Measurements from ENCODE around the gene TBX4. TPM values are rescaled to one million over a fixed set of nuclear protein-coding genes. Genes with fewer than 3 reads are reported as not detected.

The TBX4 gene
- polyA plus RNA-seq, 2 of the 4 experiments (the other 2 are of a cell fraction), result 0.17 to 0.18 TPM

- DNase-seq (ENCODE audit: low read depth in 1 of 2, low spot score in 1 of 2) (no peak), ATAC-seq (no peak), FAIRE-seq (peak; percentile 23)
- POLR2A ChIA-PET, result no interaction called here
- 43% methylated on average over 2 of the region's 2 CpGs for WGBS (ENCODE audit: missing lambda C conversion rate)
- Histone ChIP-seq H3K9me3 (no peaks in the 10 kb centered on the region), H3K27ac (no peak overlapping the region), H3K4me3 (no peak overlapping the region), H3K4me1 (peaks cover 17% of the 10 kb centered on the region), H3K4me2 (no peak overlapping the region)
- CTCF ChIA-PET, result interaction anchor here (0.9 to 1.2 kb wide), 2 partner anchors 13 to 15 kb away, joined by 3 read pairs; no protein-coding TSS in a partner anchor
- TF ChIP-seq NPAS2 (CRISPR knock-in tag; IDR thresholded peaks at IDR 0.05; ENCODE audit: borderline replicate concordance) (no peak), ESRRA (IDR thresholded peaks at IDR 0.05; ENCODE audit: borderline replicate concordance, low read length) (no peak), EHF (CRISPR knock-in tag; IDR thresholded peaks at IDR 0.05) (no peak), FOSL2 (IDR thresholded peaks at IDR 0.05) (no peak), FOSL2 (CRISPR knock-in tag; IDR thresholded peaks at IDR 0.05) (no peak), CHD2 (IDR thresholded peaks at IDR 0.05; ENCODE audit: low read length, partially characterized antibody) (no peak), PHF8 (IDR thresholded peaks at IDR 0.05; ENCODE audit: borderline replicate concordance, low read depth) (no peak), HES2 (IDR thresholded peaks at IDR 0.05) (no peak), RFX5 (IDR thresholded peaks at IDR 0.05) (no peak), KDM1A (IDR thresholded peaks at IDR 0.05; ENCODE audit: low read depth) (no peak), RCOR1 (IDR thresholded peaks at IDR 0.05; ENCODE audit: low read depth, low read length) (no peak), GATA3 (IDR thresholded peaks at IDR 0.05; ENCODE audit: borderline replicate concordance) (no peak), ZSCAN20 (CRISPR knock-in tag; IDR thresholded peaks at IDR 0.05) (no peak)
- TF ChIP-seq, protein P1, sequence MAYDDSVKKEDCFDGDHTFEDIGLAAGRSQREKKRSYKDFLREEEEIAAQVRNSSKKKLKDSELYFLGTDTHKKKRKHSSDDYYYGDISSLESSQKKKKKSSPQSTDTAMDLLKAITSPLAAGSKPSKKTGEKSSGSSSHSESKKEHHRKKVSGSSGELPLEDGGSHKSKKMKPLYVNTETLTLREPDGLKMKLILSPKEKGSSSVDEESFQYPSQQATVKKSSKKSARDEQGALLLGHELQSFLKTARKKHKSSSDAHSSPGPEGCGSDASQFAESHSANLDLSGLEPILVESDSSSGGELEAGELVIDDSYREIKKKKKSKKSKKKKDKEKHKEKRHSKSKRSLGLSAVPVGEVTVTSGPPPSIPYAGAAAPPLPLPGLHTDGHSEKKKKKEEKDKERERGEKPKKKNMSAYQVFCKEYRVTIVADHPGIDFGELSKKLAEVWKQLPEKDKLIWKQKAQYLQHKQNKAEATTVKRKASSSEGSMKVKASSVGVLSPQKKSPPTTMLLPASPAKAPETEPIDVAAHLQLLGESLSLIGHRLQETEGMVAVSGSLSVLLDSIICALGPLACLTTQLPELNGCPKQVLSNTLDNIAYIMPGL (CRISPR knock-in tag; IDR thresholded peaks at IDR 0.05; ENCODE audit: borderline replicate concordance), result no peak
- TF ChIP-seq, protein P2, sequence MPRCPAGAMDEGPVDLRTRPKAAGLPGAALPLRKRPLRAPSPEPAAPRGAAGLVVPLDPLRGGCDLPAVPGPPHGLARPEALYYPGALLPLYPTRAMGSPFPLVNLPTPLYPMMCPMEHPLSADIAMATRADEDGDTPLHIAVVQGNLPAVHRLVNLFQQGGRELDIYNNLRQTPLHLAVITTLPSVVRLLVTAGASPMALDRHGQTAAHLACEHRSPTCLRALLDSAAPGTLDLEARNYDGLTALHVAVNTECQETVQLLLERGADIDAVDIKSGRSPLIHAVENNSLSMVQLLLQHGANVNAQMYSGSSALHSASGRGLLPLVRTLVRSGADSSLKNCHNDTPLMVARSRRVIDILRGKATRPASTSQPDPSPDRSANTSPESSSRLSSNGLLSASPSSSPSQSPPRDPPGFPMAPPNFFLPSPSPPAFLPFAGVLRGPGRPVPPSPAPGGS (IDR thresholded peaks at IDR 0.05), result no peak
Observed at GRCh38 chr17:61500287-61500686, 48.1 kb downstream of the TBX4 start.

DNA sequence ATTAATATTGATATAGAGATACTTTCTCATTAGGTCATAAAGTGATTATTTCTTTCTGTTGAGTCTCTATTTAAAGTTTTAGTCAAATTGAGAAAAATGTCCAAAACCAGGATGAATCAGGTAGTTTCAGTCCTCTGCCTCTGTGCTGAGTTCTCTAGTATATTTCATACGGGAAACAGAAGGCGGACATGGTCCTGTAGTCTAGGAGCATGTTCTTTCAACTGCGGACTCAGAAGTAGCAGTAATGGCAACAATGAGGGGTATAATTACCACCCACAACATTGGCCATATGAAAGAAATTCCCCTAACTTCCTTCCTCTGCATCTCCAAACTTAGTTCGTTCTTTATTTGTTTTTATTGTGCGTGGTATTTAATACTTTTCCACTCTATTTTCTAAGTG lies 50.1 kb downstream of the TBX4 start:
- ChIA-PET POLR2A (no interaction called here), CTCF (no interaction called here)
- H3K9me3 ChIP-seq, result no peaks in the 10 kb centered on the region
- H3K4me1 ChIP-seq, result peaks cover 17% of the 10 kb centered on the region
- H3K4me3 ChIP-seq, result no peak overlapping the region
- no peak overlapping the region for H3K27ac ChIP-seq
- 94% methylated on average over 5 of the region's 5 CpGs for WGBS (ENCODE audit: missing lambda C conversion rate)
- no peak overlapping the region for H3K4me2 ChIP-seq
- ATAC-seq (no peak), FAIRE-seq (no peak), DNase-seq (ENCODE audit: low read depth in 1 of 2, low spot score in 1 of 2) (no peak)
- TF ChIP-seq BHLHE40 (IDR thresholded peaks at IDR 0.05; ENCODE audit: low read depth, low read length) (no peak), NPAS2 (CRISPR knock-in tag; IDR thresholded peaks at IDR 0.05; ENCODE audit: borderline replicate concordance) (no peak), TFCP2L1 (CRISPR knock-in tag; IDR thresholded peaks at IDR 0.05) (no peak), CHD2 (IDR thresholded peaks at IDR 0.05; ENCODE audit: low read length, partially characterized antibody) (no peak), HOXA7 (CRISPR knock-in tag; IDR thresholded peaks at IDR 0.05) (no peak), MAFK (IDR thresholded peaks at IDR 0.05; ENCODE audit: partially characterized antibody) (no peak), GATA3 (IDR thresholded peaks at IDR 0.05; ENCODE audit: borderline replicate concordance) (no peak), TP53 (CRISPR knock-in tag; IDR thresholded peaks at IDR 0.05) (no peak), USF2 (IDR thresholded peaks at IDR 0.05) (no peak), ESRRA (IDR thresholded peaks at IDR 0.05; ENCODE audit: borderline replicate concordance, low read length) (no peak), CEBPB (IDR thresholded peaks at IDR 0.05) (no peak)
- TF ChIP-seq, protein P3, sequence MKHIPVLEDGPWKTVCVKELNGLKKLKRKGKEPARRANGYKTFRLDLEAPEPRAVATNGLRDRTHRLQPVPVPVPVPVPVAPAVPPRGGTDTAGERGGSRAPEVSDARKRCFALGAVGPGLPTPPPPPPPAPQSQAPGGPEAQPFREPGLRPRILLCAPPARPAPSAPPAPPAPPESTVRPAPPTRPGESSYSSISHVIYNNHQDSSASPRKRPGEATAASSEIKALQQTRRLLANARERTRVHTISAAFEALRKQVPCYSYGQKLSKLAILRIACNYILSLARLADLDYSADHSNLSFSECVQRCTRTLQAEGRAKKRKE (CRISPR knock-in tag; IDR thresholded peaks at IDR 0.05; ENCODE audit: low read depth), result no peak
- TF ChIP-seq, protein P4, sequence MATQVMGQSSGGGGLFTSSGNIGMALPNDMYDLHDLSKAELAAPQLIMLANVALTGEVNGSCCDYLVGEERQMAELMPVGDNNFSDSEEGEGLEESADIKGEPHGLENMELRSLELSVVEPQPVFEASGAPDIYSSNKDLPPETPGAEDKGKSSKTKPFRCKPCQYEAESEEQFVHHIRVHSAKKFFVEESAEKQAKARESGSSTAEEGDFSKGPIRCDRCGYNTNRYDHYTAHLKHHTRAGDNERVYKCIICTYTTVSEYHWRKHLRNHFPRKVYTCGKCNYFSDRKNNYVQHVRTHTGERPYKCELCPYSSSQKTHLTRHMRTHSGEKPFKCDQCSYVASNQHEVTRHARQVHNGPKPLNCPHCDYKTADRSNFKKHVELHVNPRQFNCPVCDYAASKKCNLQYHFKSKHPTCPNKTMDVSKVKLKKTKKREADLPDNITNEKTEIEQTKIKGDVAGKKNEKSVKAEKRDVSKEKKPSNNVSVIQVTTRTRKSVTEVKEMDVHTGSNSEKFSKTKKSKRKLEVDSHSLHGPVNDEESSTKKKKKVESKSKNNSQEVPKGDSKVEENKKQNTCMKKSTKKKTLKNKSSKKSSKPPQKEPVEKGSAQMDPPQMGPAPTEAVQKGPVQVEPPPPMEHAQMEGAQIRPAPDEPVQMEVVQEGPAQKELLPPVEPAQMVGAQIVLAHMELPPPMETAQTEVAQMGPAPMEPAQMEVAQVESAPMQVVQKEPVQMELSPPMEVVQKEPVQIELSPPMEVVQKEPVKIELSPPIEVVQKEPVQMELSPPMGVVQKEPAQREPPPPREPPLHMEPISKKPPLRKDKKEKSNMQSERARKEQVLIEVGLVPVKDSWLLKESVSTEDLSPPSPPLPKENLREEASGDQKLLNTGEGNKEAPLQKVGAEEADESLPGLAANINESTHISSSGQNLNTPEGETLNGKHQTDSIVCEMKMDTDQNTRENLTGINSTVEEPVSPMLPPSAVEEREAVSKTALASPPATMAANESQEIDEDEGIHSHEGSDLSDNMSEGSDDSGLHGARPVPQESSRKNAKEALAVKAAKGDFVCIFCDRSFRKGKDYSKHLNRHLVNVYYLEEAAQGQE (IDR thresholded peaks at IDR 0.05), result no peak
- TF ChIP-seq, protein P2 (IDR thresholded peaks at IDR 0.05), result no peak

Data from A549 (cell line).